A673 (cell line): Measurements from ENCODE around the gene BTNL8.

Source experiments
- EZH2 ChIP-seq: fragments of 200-600 bp; sonication (generic); IDR thresholded peaks from 2 replicates; pipeline ENCODE4 v1.6.1; 2017; ENCODE audit warnings: borderline replicate concordance, low read depth, mild to moderate bottlenecking, mixed read lengths, antibody characterized with exemption, low read length; ENCODE audit not compliant: poor library complexity, severe bottlenecking
- TF ChIP-seq, protein P1 (sequence below): fragments of 300-800, 200-600 bp; sonication (generic); conservative IDR thresholded peaks from 2 replicates; pipeline ENCODE4 v1.5.1; 2017; ENCODE audit warnings: low read depth, mild to moderate bottlenecking, antibody characterized with exemption, low read length, moderate library complexity, mixed read lengths

GRCh38 chr5:180909782-180910181 is 10.8 kb downstream of the BTNL8 start:
- TF ChIP-seq, protein P1, sequence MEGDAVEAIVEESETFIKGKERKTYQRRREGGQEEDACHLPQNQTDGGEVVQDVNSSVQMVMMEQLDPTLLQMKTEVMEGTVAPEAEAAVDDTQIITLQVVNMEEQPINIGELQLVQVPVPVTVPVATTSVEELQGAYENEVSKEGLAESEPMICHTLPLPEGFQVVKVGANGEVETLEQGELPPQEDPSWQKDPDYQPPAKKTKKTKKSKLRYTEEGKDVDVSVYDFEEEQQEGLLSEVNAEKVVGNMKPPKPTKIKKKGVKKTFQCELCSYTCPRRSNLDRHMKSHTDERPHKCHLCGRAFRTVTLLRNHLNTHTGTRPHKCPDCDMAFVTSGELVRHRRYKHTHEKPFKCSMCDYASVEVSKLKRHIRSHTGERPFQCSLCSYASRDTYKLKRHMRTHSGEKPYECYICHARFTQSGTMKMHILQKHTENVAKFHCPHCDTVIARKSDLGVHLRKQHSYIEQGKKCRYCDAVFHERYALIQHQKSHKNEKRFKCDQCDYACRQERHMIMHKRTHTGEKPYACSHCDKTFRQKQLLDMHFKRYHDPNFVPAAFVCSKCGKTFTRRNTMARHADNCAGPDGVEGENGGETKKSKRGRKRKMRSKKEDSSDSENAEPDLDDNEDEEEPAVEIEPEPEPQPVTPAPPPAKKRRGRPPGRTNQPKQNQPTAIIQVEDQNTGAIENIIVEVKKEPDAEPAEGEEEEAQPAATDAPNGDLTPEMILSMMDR = no peak
- no peak for TF ChIP-seq EZH2
